K562 (cell line): ENCODE measurements around the gene MYO3B.

Source experiments
- GABPB1 ChIP-seq: sonication (generic); formaldehyde crosslinking; IDR thresholded peaks from 2 replicates; pipeline ENCODE4 v1.8.0; 2022; ENCODE audit warnings: mild to moderate bottlenecking, missing genetic modification reagents
- SP1 ChIP-seq: sonication (generic); formaldehyde crosslinking; IDR thresholded peaks from 2 replicates; pipeline ENCODE4 v1.8.1; 2022; ENCODE audit warnings: mild to moderate bottlenecking, missing genetic modification reagents
- ZKSCAN1 ChIP-seq: fragments of 150-350 bp; IDR thresholded peaks from 2 replicates; pipeline ENCODE4 v1.6.1; 2016; ENCODE audit warnings: low read depth, low read length
- TF ChIP-seq, protein P1 (sequence below), 2 experiments: fragments of 450-650 bp; formaldehyde crosslinking in 1 of 2; IDR thresholded peaks; 2 replicates each; pipeline versions ENCODE4 v1.4.0 to v1.6.1; 2014 to 2020; ENCODE audit warnings: mild to moderate bottlenecking in 2 of 2, borderline replicate concordance in 1 of 2, low read depth in 1 of 2
- TF ChIP-seq, protein P2 (sequence below): fragments of 450-650 bp; IDR thresholded peaks from 2 replicates; pipeline ENCODE4 v1.6.1; 2016; ENCODE audit warnings: antibody characterized with exemption

DNA sequence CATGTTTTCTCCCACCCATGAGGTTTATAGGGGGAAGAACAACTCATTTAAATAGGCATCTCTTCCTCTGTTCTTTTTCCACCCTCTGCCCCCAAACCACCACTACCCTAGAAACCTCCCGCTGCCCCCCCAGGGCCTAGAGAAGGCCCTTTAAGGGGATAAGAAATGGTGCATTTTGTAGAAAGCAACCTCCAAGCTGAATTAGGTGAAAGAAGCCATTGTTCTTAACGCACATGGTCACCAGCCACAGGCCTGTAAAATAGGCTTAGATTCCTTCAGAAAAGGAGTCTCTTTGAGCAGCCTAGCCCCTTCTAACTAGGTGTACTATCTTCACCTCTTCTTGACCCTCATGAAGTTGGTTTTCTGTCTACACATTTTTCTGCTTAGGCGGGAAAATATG lies 418.6 kb downstream of the MYO3B start:
- TF ChIP-seq ZKSCAN1 (no peak), SP1 (CRISPR knock-in tag) (no peak), GABPB1 (CRISPR knock-in tag) (no peak)
- TF ChIP-seq, protein P1, sequence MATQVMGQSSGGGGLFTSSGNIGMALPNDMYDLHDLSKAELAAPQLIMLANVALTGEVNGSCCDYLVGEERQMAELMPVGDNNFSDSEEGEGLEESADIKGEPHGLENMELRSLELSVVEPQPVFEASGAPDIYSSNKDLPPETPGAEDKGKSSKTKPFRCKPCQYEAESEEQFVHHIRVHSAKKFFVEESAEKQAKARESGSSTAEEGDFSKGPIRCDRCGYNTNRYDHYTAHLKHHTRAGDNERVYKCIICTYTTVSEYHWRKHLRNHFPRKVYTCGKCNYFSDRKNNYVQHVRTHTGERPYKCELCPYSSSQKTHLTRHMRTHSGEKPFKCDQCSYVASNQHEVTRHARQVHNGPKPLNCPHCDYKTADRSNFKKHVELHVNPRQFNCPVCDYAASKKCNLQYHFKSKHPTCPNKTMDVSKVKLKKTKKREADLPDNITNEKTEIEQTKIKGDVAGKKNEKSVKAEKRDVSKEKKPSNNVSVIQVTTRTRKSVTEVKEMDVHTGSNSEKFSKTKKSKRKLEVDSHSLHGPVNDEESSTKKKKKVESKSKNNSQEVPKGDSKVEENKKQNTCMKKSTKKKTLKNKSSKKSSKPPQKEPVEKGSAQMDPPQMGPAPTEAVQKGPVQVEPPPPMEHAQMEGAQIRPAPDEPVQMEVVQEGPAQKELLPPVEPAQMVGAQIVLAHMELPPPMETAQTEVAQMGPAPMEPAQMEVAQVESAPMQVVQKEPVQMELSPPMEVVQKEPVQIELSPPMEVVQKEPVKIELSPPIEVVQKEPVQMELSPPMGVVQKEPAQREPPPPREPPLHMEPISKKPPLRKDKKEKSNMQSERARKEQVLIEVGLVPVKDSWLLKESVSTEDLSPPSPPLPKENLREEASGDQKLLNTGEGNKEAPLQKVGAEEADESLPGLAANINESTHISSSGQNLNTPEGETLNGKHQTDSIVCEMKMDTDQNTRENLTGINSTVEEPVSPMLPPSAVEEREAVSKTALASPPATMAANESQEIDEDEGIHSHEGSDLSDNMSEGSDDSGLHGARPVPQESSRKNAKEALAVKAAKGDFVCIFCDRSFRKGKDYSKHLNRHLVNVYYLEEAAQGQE (IDR thresholded peaks at IDR 0.05; ENCODE audit: borderline replicate concordance): no peak
- TF ChIP-seq, protein P1 (CRISPR knock-in tag; IDR thresholded peaks at IDR 0.05; ENCODE audit: low read depth): no peak
- TF ChIP-seq, protein P2, sequence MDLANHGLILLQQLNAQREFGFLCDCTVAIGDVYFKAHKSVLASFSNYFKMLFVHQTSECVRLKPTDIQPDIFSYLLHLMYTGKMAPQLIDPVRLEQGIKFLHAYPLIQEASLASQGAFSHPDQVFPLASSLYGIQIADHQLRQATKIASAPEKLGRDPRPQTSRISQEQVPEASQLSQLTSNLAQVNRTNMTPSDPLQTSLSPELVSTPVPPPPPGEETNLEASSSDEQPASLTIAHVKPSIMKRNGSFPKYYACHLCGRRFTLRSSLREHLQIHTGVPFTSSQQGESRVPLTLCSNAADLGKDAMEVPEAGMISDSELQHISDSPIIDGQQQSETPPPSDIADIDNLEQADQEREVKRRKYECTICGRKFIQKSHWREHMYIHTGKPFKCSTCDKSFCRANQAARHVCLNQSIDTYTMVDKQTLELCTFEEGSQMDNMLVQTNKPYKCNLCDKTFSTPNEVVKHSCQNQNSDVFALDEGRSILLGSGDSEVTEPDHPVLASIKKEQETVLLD: no peak
